Activated naive CD4-positive, alpha-beta T cell treated with anti-CD3 and anti-CD28 coated beads, Interleukin-2, amount 10 ng/mL, durations not matched to agents 7 days and 5 days (primary cell): ENCODE results near the gene ATP11B.
"Not testable (repeated sequence)": the region's sequence is repeated elsewhere in the genome, so short reads cannot be mapped to it uniquely, and the experiment has no call there.

Source experiments
- CTCF ChIA-PET: fragments of 350-600 bp; sonication (Branson Sonifier 250); formaldehyde crosslinking; loops from one replicate; lab custom pipeline; 2021; ENCODE audit warnings: antibody characterized with exemption; lab: Charles Lee
- DNase-seq: peaks from one replicate; pipeline ENCODE4 v3.0.0-alpha.2; 2020
- H3K27ac Mint-ChIP-seq: one replicate; pipeline ENCODE4 v1.8.0; 2021; ENCODE audit warnings: mild to moderate bottlenecking, moderate library complexity, mixed read lengths
- H3K27me3 Mint-ChIP-seq: one replicate; pipeline ENCODE4 v1.8.0; 2021; ENCODE audit warnings: mild to moderate bottlenecking, mixed read lengths
- H3K36me3 Mint-ChIP-seq: one replicate; pipeline ENCODE4 v1.8.0; 2021; ENCODE audit warnings: mixed read lengths
- H3K4me1 Mint-ChIP-seq: one replicate; pipeline ENCODE4 v1.8.0; 2021; ENCODE audit warnings: mixed read lengths
- H3K4me3 Mint-ChIP-seq: one replicate; pipeline ENCODE4 v1.8.0; 2021; ENCODE audit warnings: mild to moderate bottlenecking, moderate library complexity, mixed read lengths
- H3K9me3 Mint-ChIP-seq: one replicate; pipeline ENCODE4 v1.8.0; 2021; ENCODE audit warnings: mixed read lengths

ATP11B gene

DNA sequence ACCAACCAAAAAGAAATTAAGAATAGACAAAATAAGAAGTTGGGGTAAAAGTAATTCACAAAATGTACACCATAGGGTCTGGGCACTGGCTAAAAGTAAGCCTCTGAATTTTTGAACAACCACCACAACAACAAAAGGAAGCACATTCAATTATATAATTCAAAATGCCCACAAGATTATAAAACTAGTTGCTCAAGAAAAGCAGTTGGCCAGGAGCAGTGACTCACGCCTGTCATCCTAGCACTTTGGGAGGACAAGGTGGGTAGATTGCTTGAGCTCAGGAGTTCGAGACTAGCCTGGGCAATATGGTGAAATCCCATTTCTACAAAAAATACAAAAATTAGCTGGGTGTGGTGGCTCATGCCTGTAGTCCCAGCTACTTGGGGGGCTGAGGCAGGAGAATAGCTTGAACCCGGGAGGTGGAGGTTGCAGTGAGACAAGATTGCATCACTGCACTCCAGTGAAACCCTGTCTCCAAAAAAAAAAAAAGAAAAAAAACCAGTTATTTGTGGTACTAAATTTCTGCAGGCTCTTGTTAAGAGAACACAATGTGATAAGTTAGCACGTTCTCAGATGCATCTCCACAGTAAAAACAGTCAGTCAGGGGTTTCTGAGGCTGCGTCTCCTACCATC is 6.6 kb upstream of the ATP11B start:
- Mint-ChIP-seq H3K9me3 (no peaks in the 10 kb centered on the region), H3K27ac (no peak overlapping the region), H3K4me3 (no peak overlapping the region), H3K4me1 (peaks cover 6% of the 10 kb centered on the region), H3K27me3 (peaks cover 9% of the 10 kb centered on the region), H3K36me3 (no peaks in the 10 kb centered on the region)
- DNase-seq = no peak
- CTCF ChIA-PET = no interaction called here

DNA sequence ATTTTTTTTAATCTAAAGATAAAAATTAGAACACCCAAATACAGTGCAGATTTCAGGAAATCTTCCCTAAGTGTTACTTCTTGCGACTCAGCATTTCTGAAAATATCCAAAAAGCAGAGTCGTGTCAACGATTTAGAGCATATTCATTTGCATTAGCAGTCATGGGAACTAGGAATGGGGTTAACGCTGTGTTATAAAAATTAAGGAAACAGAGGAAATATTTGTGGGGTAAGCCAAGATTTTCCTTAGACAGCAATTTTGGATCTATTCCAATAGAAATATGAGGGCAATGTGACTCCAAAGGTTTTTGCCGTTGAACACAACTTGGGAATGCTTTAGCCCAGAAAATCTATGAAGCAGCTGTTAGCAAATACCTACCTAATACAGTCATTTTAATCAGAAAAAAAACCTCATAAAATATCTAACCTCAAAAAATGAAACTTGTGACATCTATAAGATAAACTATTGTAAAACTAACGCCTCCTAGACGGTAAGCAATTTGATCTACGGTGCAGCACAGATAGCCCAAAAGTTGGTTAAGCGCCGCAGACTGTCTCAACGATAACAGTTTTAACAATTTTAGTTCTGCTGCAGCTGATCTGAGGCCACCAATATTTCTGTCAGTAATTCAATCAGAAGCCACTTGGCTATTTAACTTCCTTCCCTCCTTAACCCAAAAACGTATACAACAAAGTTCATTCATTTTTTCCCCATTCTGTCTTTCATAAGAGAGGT is 5.8 kb upstream of the ATP11B start:
- H3K4me1 Mint-ChIP-seq = peaks cover 6% of the 10 kb centered on the region
- H3K36me3 Mint-ChIP-seq = no peaks in the 10 kb centered on the region
- CTCF ChIA-PET = no interaction called here
- H3K27ac Mint-ChIP-seq = no peak overlapping the region
- no peak overlapping the region for H3K4me3 Mint-ChIP-seq
- H3K9me3 Mint-ChIP-seq = no peaks in the 10 kb centered on the region
- no peak for DNase-seq
- peaks cover 9% of the 10 kb centered on the region for H3K27me3 Mint-ChIP-seq

DNA sequence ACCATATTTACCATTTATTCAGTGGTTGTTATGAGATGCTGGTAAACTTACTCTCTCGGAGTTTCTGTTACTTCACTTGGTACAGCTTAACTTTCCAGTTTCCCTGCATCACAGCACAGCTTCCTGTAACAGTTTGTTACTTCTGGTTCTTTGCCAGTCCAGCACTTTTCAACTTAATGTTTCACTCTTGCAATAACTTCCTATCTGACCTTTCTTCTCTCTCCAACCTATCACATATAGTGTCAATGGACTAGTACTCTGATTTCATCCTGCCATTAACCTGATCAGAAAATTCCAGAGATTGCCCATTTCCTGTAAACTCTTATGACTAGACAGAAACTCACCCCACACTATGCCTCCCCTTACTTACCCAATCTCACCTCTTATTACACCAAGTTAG is 3.9 kb upstream of the ATP11B start:
- no peak overlapping the region for H3K4me3 Mint-ChIP-seq
- CTCF ChIA-PET = interaction anchor here (1.3 to 2.1 kb wide), 3 partner anchors 18 to 77 kb away, joined by 3 to 6 read pairs (median 3); no protein-coding TSS in a partner anchor
- H3K36me3 Mint-ChIP-seq = peaks cover 3% of the 10 kb centered on the region
- H3K27ac Mint-ChIP-seq = no peak overlapping the region
- no peak for DNase-seq
- peaks cover 5% of the 10 kb centered on the region for H3K4me1 Mint-ChIP-seq
- peaks cover 6% of the 10 kb centered on the region for H3K27me3 Mint-ChIP-seq
- no peaks in the 10 kb centered on the region for H3K9me3 Mint-ChIP-seq

DNA sequence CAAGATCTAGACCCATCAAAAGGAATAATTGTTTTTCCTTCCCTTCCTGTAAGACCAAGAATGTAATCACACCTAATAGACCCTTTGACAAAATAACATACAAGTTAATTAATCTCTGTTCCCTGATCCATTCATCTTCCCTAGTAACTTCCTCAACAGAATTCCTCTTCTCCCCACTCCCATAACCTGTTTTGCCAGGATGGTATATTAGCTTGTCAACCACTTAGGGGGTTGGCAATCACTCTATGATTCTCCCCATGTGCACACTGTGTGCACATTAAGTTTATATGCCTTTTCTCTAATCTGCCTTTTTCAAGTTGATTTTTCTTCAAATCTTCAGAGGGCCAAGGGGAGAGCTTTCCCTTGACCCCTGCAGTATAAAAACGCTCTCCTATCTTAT is 2.7 kb upstream of the ATP11B start:
- CTCF ChIA-PET = interaction anchor here (1.0 to 2.1 kb wide), 3 partner anchors 47 to 78 kb away, joined by 3 to 6 read pairs (median 3); no protein-coding TSS in a partner anchor
- no peak for DNase-seq
- Mint-ChIP-seq H3K4me3 (no peak overlapping the region), H3K27ac (no peak overlapping the region), H3K4me1 (peaks cover 8% of the 10 kb centered on the region), H3K9me3 (no peaks in the 10 kb centered on the region), H3K27me3 (peaks cover 6% of the 10 kb centered on the region), H3K36me3 (peaks cover 5% of the 10 kb centered on the region)

DNA sequence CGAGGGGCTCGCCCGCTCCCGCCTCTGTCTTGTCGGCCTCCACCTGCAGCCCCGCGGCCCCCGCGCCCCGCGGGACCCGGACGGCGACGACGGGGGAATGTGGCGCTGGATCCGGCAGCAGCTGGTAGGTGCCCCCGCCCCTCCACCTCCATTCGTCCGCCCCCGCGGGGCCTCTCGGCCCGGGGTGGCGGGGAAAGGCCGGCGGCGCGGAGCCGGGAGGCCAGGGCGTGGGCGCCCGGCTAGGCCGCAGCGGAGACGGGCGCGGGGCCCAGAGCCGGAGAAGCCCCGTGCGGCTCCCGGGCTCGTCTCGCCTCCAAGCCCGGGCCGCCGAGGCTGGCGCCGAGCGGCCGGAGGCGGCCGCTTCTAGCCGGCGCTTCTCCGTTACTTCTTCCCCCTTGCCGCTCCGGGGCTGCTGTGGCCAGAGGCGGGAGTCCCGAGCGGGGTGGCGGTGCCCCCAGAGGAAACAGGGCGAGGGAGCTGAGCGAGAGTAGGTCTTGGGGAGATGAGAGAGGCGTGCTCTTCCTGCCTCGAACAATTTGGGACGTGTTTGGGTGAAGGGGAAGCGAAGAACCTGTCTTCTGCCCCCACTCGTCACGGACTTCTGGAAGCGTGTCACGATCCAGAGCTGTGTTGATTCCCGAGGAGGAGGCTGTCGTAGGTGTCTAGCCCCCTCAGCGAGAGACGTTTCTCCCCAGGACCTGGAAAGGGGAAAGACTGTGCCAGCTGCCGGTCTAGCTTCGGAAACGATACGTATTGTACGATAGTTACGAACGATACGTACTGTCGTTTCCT is 555 bp downstream of the ATP11B start:
- CTCF ChIA-PET = no interaction called here
- DNase-seq = peak; percentile 64
- Mint-ChIP-seq H3K27me3 (no peaks in the 10 kb centered on the region), H3K4me3 (peak overlapping the region; percentile 98), H3K36me3 (peaks cover 24% of the 10 kb centered on the region), H3K4me1 (peaks cover 33% of the 10 kb centered on the region), H3K27ac (peak overlapping the region; percentile 98), H3K9me3 (no peaks in the 10 kb centered on the region)

DNA sequence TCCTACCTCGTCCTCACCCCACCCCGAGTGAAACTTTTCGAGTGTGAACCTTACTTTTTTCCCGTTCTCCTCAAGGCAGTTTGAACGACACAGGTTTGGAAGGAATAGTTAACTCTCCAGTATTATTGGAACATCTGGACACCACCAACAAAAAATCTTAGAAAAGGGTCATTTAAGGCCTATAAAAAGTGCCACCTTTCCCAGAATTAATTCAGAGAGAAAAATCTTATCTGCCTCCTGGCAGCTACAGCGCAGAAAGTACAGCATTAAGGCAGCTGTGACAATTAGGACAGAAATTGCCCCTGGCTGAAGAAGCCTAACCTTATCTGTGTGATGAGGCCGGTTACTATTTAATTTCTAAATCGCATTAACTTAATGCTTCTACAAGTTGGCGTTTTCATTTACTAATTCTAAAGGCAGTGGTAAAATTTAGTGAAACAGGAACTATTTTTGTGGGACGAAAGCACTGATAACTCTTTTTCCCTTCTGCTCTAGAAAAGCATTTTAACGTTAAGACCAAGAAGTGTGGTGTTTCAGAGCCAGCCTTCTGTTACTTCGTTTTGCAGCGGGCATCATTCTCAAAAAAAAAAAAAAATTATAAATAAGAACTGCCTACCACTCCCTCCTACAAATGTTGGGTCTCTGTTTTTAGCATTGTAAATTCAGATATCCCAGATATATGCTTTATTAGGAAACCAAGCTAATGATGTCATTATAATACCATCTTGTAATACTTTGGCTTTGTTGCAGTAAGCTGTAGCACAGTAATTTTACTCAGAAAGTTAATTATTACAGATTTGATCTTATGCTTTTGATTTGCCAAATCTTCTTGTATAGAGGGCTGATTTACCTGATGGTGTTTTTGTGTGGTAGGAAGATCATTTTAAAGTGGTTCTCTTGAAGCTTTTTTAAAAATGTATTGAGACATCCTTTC is 1.4 kb downstream of the ATP11B start:
- H3K27ac Mint-ChIP-seq = peak overlapping the region; percentile 98
- DNase-seq = no peak
- peaks cover 24% of the 10 kb centered on the region for H3K36me3 Mint-ChIP-seq
- CTCF ChIA-PET = interaction anchor here (0.7 kb wide), 1 partner anchor 290 kb away, joined by 3 read pairs; no protein-coding TSS in a partner anchor
- peak overlapping the region; percentile 94 for H3K4me3 Mint-ChIP-seq
- H3K27me3 Mint-ChIP-seq = no peaks in the 10 kb centered on the region
- H3K9me3 Mint-ChIP-seq = no peaks in the 10 kb centered on the region
- H3K4me1 Mint-ChIP-seq = peaks cover 33% of the 10 kb centered on the region

DNA sequence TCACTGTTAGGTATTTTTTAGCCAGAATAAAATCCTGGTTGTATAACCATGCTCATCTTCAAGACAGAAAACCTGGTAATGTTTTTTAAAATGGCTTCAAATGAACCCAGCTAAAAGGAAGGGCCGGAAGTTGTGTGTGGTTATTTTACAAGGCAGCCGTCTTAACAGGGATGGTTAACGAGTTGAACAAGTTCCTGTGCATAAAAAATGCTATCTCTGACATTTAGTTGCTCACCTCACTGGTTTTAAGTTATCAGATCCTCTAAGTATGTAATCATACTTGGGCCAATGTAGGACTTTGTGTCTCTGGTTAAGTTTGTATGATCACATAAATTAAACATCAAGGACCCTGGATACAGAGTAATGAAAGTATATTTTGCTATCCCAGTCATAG is 2.1 kb downstream of the ATP11B start:
- H3K36me3 Mint-ChIP-seq = peaks cover 24% of the 10 kb centered on the region
- peaks cover 33% of the 10 kb centered on the region for H3K4me1 Mint-ChIP-seq
- peak; percentile 61 for DNase-seq
- peak overlapping the region; percentile 94 for H3K4me3 Mint-ChIP-seq
- no peaks in the 10 kb centered on the region for H3K9me3 Mint-ChIP-seq
- peak overlapping the region; percentile 98 for H3K27ac Mint-ChIP-seq
- CTCF ChIA-PET = interaction anchor here (0.7 kb wide), 1 partner anchor 289 kb away, joined by 3 read pairs; no protein-coding TSS in a partner anchor
- no peaks in the 10 kb centered on the region for H3K27me3 Mint-ChIP-seq

DNA sequence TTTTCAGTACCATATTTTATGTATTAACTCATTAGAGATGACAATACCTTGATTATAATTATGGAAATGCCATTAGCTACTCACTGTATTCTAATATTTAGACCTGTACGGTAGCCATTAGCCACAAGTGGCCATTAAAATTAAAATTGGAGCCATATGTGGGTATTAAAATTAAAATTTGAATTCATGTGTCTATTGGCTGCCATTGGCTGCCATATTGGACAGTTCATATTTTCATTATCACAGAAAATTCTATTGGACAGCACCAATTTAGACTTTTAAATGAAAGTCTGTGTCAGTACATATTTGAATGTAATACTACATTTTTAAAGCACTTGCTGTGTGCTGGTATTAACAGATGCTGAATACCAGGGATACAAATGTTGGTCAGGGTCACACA is 3.0 kb downstream of the ATP11B start:
- no peaks in the 10 kb centered on the region for H3K9me3 Mint-ChIP-seq
- CTCF ChIA-PET = no interaction called here
- H3K27ac Mint-ChIP-seq = no peak overlapping the region
- peaks cover 24% of the 10 kb centered on the region for H3K36me3 Mint-ChIP-seq
- no peaks in the 10 kb centered on the region for H3K27me3 Mint-ChIP-seq
- H3K4me3 Mint-ChIP-seq = peak overlapping the region; percentile 23
- peaks cover 37% of the 10 kb centered on the region for H3K4me1 Mint-ChIP-seq
- DNase-seq = no peak

DNA sequence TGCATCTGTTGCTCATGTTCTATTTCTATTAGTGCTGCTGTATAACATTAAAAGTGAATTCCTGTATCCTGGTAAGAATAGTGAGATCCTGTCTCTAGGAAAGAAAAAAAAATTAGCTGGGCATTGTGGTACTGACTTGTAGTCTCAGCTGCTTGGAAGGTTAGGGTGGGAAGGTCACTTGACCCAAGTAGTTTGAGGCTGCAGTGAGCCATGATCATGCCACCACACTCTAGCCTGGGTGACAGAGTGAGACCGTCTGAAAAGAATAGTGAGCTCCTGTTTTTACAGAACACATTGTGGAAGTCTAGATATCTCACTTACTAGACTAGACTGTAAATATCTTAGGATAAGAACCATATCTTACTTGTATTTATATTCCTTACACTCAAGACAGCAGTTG is 4.6 kb downstream of the ATP11B start:
- CTCF ChIA-PET = no interaction called here
- Mint-ChIP-seq H3K4me3 (no peak overlapping the region), H3K36me3 (peaks cover 28% of the 10 kb centered on the region), H3K27me3 (no peaks in the 10 kb centered on the region), H3K27ac (no peak overlapping the region), H3K9me3 (no peaks in the 10 kb centered on the region), H3K4me1 (peaks cover 41% of the 10 kb centered on the region)
- DNase-seq = no peak

DNA sequence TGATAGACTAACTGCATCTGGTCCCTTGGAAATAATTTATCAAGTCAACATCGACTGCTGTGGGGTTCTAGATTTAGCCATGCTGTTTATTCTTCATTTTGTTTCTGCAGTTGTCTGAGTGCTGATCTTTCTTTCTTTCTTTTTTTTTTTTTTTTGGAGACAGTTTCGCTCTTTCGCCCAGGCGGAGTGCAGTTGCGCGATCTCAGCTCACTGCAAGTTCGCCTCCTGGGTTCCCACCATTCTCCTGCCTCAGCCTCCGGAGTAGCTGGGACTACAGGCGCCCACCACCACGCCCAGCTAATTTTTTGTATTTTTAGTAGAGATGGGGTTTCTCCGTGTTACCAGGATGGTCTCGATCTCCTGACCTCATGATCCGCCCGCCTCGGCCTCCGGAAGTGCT is 5.8 kb downstream of the ATP11B start:
- H3K9me3 Mint-ChIP-seq, H3K4me3 Mint-ChIP-seq, DNase-seq, H3K27ac Mint-ChIP-seq, H3K27me3 Mint-ChIP-seq, CTCF ChIA-PET: not testable (repeated sequence)
- peaks cover 41% of the 10 kb centered on the region for H3K4me1 Mint-ChIP-seq
- H3K36me3 Mint-ChIP-seq = peaks cover 27% of the 10 kb centered on the region

DNA sequence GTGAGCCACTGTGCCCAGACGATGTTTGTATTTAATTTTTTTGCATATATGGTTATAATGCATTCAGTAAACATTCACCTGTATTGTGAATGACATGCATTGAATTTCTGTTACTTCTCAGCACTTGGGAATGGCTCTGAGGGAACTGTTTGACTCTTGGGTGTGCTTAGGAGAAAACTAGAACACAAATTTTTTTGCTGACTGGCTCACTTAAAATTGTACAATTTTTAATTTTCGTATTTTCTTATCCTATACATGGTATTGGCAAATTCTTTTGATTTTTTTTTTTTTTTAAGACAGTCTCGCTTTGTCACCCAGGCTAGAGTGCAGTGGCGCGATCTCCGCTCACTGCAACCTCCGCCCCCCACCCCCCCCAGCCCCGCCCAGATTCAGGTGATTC is 7.2 kb downstream of the ATP11B start:
- Mint-ChIP-seq H3K36me3 (peaks cover 28% of the 10 kb centered on the region), H3K27me3 (no peaks in the 10 kb centered on the region), H3K27ac (no peak overlapping the region), H3K9me3 (no peaks in the 10 kb centered on the region), H3K4me3 (no peak overlapping the region), H3K4me1 (peaks cover 47% of the 10 kb centered on the region)
- no peak for DNase-seq
- CTCF ChIA-PET = no interaction called here

DNA sequence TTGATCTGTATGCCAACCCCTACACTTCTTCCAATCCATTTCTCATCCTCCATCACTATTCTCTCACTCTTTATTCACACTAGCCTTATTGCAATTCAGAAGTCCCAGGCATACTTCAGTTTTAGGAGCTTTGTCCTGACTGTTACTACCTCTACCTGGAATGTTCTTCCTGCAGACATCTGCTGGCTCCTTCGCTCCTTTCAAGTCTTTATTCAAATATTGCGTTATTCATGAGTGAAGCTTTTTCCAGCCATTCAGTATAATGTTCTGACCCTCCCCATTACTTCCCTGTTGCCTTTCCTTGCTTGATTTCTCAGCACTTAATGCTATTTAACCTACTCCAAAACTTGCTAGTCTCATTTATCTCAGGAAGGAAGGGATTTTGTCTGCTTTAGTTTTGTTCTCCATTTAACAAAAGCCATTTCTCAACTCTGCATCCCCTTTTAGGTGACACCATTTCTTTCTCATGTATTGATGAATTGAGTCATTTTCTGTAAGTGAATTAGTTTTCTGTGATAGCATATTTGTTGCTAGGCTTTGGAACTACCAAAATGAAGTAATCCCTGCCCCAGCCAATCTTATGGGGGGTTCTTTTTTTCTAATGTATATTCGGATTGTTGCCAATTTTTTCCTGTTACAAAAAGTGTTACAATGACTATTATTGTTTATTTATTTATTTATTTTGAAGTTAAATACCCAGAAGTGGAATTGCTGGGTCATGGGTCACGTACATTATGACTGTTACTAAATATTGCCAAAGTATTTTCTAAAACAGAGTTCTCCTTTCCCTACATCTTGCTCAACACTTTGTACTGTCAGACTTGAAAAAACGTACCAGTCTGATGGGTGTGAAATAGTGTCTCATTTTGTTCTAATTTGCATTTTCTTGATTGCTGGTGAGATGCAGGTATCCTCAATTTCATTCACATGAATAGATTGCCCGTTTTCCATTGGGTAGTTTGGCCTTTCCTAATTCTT is 9.4 kb downstream of the ATP11B start:
- H3K36me3 Mint-ChIP-seq = peaks cover 20% of the 10 kb centered on the region
- CTCF ChIA-PET = no interaction called here
- H3K4me1 Mint-ChIP-seq = peaks cover 35% of the 10 kb centered on the region
- DNase-seq = no peak
- no peaks in the 10 kb centered on the region for H3K27me3 Mint-ChIP-seq
- no peak overlapping the region for H3K27ac Mint-ChIP-seq
- H3K4me3 Mint-ChIP-seq = no peak overlapping the region
- no peaks in the 10 kb centered on the region for H3K9me3 Mint-ChIP-seq

DNA sequence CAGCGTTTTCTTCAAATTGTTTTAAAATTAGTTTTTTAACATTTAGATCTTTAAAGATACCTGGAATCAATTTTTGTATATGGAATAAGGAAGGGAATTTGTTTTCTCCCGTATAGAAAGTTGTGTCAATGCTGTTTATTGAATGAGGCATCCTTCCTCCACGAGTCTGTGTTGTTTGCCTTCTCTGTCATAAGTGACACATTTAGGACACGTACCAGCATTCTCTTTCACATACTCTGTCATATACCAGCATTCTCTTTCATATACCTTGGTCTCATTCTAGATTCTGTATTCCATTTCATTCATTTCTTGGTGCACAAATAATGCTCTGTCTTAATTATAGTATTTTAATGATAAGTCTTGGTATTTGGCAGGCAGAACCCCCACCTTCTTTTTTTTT is 10.3 kb downstream of the ATP11B start:
- DNase-seq = no peak
- Mint-ChIP-seq H3K36me3 (peaks cover 11% of the 10 kb centered on the region), H3K4me3 (no peak overlapping the region), H3K27ac (no peak overlapping the region), H3K9me3 (no peaks in the 10 kb centered on the region), H3K27me3 (no peaks in the 10 kb centered on the region), H3K4me1 (peaks cover 31% of the 10 kb centered on the region)
- CTCF ChIA-PET = interaction anchor here (0.6 kb wide), 1 partner anchor 306 kb away, joined by 4 read pairs; no protein-coding TSS in a partner anchor
